ENCODE measurements around the gene PTK7.
"Not testable (repeated sequence)": the region's sequence is repeated elsewhere in the genome, so short reads cannot be mapped to it uniquely, and the experiment has no call there.

PTK7 gene

GRCh38 chr6:43038727-43039126, 37.4 kb upstream of the PTK7 start:
- peaks cover 38 to 40% of the 10 kb centered on the region in 2 donors for H3K36me3 ChIP-seq (ENCODE audit: control insufficient read depth in 2 of 2, insufficient read depth in 2 of 2, low read length in 2 of 2)
- H3K27ac ChIP-seq (ENCODE audit: low read length) = no peak overlapping the region

GRCh38 chr6:43040542-43041257, 35.4 kb upstream of the PTK7 start:
- Histone ChIP-seq H3K27ac (ENCODE audit: low read length) (no peak overlapping the region), H3K36me3 (ENCODE audit: control insufficient read depth in 2 of 2, insufficient read depth in 2 of 2, low read length in 2 of 2) (peaks cover 35 to 40% of the 10 kb centered on the region in 2 donors), H3K9me3 (ENCODE audit: control insufficient read depth in 2 of 2, low read length in 2 of 2) (no peaks in the 10 kb centered on the region), H3K4me3 (ENCODE audit: low read length in 2 of 2) (no peak overlapping the region), H3K9ac (ENCODE audit: low read length in 2 of 2) (no peak overlapping the region), H3K27me3 (ENCODE audit: control insufficient read depth in 1 of 2, insufficient read depth in 2 of 2, low read length in 2 of 2) (no peaks in the 10 kb centered on the region), H3K4me1 (ENCODE audit: control insufficient read depth, insufficient read depth, low read length) (no peaks in the 10 kb centered on the region)

More at GRCh38 chr6:43038727-43039126, 37.4 kb upstream of the PTK7 start:
- Histone ChIP-seq H3K27me3 (ENCODE audit: control insufficient read depth in 1 of 2, insufficient read depth in 2 of 2, low read length in 2 of 2) (no peaks in the 10 kb centered on the region), H3K9ac (ENCODE audit: low read length in 2 of 2) (no peak overlapping the region), H3K9me3 (ENCODE audit: control insufficient read depth in 2 of 2, low read length in 2 of 2) (no peaks in the 10 kb centered on the region), H3K4me3 (ENCODE audit: low read length in 2 of 2) (no peak overlapping the region), H3K4me1 (ENCODE audit: control insufficient read depth, insufficient read depth, low read length) (no peaks in the 10 kb centered on the region)

GRCh38 chr6:43041475-43041874, 34.6 kb upstream of the PTK7 start:
- peaks cover 39 to 43% of the 10 kb centered on the region in 2 donors for H3K36me3 ChIP-seq (ENCODE audit: control insufficient read depth in 2 of 2, insufficient read depth in 2 of 2, low read length in 2 of 2)

GRCh38 chr6:43043310-43043709, 32.8 kb upstream of the PTK7 start:
- H3K27me3 ChIP-seq (ENCODE audit: control insufficient read depth in 1 of 2, insufficient read depth in 2 of 2, low read length in 2 of 2) = no peaks in the 10 kb centered on the region
- no peak overlapping the region for H3K9ac ChIP-seq (ENCODE audit: low read length in 2 of 2)
- no peaks in the 10 kb centered on the region for H3K9me3 ChIP-seq (ENCODE audit: control insufficient read depth in 2 of 2, low read length in 2 of 2)
- H3K27ac ChIP-seq (ENCODE audit: low read length) = no peak overlapping the region
- H3K4me3 ChIP-seq (ENCODE audit: low read length in 2 of 2) = no peak overlapping the region
- H3K36me3 ChIP-seq (ENCODE audit: control insufficient read depth in 2 of 2, insufficient read depth in 2 of 2, low read length in 2 of 2) = peaks cover 21 to 29% of the 10 kb centered on the region in 2 donors
- no peaks in the 10 kb centered on the region for H3K4me1 ChIP-seq (ENCODE audit: control insufficient read depth, insufficient read depth, low read length)

More at GRCh38 chr6:43041475-43041874, 34.6 kb upstream of the PTK7 start:
- H3K27ac ChIP-seq (ENCODE audit: low read length); H3K4me1 ChIP-seq (ENCODE audit: control insufficient read depth, insufficient read depth, low read length); H3K4me3 ChIP-seq (ENCODE audit: low read length in 2 of 2); H3K27me3 ChIP-seq (ENCODE audit: control insufficient read depth in 1 of 2, insufficient read depth in 2 of 2, low read length in 2 of 2); H3K9me3 ChIP-seq (ENCODE audit: control insufficient read depth in 2 of 2, low read length in 2 of 2); H3K9ac ChIP-seq (ENCODE audit: low read length in 2 of 2): not testable (repeated sequence)

GRCh38 chr6:43045371-43045930, 30.7 kb upstream of the PTK7 start:
- Histone ChIP-seq H3K9ac (ENCODE audit: low read length in 2 of 2) (no peak overlapping the region), H3K4me1 (ENCODE audit: control insufficient read depth, insufficient read depth, low read length) (no peaks in the 10 kb centered on the region), H3K27me3 (ENCODE audit: control insufficient read depth in 1 of 2, insufficient read depth in 2 of 2, low read length in 2 of 2) (no peaks in the 10 kb centered on the region), H3K4me3 (ENCODE audit: low read length in 2 of 2) (no peak overlapping the region), H3K9me3 (ENCODE audit: control insufficient read depth in 2 of 2, low read length in 2 of 2) (no peaks in the 10 kb centered on the region), H3K36me3 (ENCODE audit: control insufficient read depth in 2 of 2, insufficient read depth in 2 of 2, low read length in 2 of 2) (peaks cover 14 to 25% of the 10 kb centered on the region in 2 donors), H3K27ac (ENCODE audit: low read length) (no peak overlapping the region)

GRCh38 chr6:43047998-43048397, 28.1 kb upstream of the PTK7 start:
- peaks cover 3% of the 10 kb centered on the region for H3K4me1 ChIP-seq (ENCODE audit: control insufficient read depth, insufficient read depth, low read length)
- H3K9me3 ChIP-seq (ENCODE audit: control insufficient read depth in 2 of 2, low read length in 2 of 2) = no peaks in the 10 kb centered on the region
- H3K36me3 ChIP-seq (ENCODE audit: control insufficient read depth in 2 of 2, insufficient read depth in 2 of 2, low read length in 2 of 2) = peaks cover 8 to 18% of the 10 kb centered on the region in 2 donors
- H3K9ac ChIP-seq (ENCODE audit: low read length in 2 of 2) = no peak overlapping the region
- H3K27ac ChIP-seq (ENCODE audit: low read length) = no peak overlapping the region
- H3K27me3 ChIP-seq (ENCODE audit: control insufficient read depth in 1 of 2, insufficient read depth in 2 of 2, low read length in 2 of 2) = no peaks in the 10 kb centered on the region
- H3K4me3 ChIP-seq (ENCODE audit: low read length in 2 of 2) = no peak overlapping the region

- peaks cover 10 to 14% of the 10 kb centered on the region in 2 donors for H3K36me3 ChIP-seq (ENCODE audit: control insufficient read depth in 2 of 2, insufficient read depth in 2 of 2, low read length in 2 of 2)
Observed at GRCh38 chr6:43050981-43051380, 25.1 kb upstream of the PTK7 start.

DNA sequence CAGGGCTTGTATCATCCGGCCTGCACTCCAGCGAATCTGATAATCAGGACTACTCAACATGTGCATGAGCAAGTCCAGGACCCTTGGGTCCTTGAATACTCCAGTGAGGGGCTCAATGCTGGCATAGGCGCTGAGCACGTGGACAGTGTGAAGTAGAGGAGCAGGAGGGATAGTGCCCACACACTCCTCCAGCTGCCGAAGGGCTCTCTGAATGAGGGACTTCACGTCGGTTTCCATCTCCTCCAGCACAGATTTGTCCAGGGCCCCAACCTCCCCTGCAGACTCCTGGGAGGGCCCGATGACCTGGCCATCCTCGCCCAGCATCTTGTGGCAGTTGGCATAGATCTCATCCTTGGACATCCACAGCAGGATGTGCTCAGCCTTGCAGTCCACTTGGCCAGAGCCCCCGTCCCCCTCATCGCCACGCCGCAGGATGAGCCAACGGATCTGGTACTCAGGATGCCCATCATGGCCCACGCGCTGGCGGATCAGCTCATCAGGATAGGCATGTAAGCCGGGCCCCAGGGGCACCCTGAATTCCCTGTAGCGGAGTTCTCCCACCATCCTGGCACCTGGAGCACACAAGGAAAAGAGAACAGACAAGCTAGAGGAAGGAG, 23.8 kb upstream of the PTK7 start:
- Histone ChIP-seq H3K27me3 (ENCODE audit: control insufficient read depth in 1 of 2, insufficient read depth in 2 of 2, low read length in 2 of 2) (no peaks in the 10 kb centered on the region), H3K36me3 (ENCODE audit: control insufficient read depth in 2 of 2, insufficient read depth in 2 of 2, low read length in 2 of 2) (peaks cover 12 to 13% of the 10 kb centered on the region in 2 donors), H3K4me1 (ENCODE audit: control insufficient read depth, insufficient read depth, low read length) (peaks cover 13% of the 10 kb centered on the region), H3K4me3 (ENCODE audit: low read length in 2 of 2) (peak overlapping the region in 1 of 2 donors; percentile 76), H3K9me3 (ENCODE audit: control insufficient read depth in 2 of 2, low read length in 2 of 2) (no peaks in the 10 kb centered on the region), H3K27ac (ENCODE audit: low read length) (peak overlapping the region; percentile 92), H3K9ac (ENCODE audit: low read length in 2 of 2) (no peak overlapping the region)

More at GRCh38 chr6:43050981-43051380, 25.1 kb upstream of the PTK7 start:
- no peak overlapping the region for H3K4me3 ChIP-seq (ENCODE audit: low read length in 2 of 2)
- H3K27me3 ChIP-seq (ENCODE audit: control insufficient read depth in 1 of 2, insufficient read depth in 2 of 2, low read length in 2 of 2) = no peaks in the 10 kb centered on the region
- no peak overlapping the region for H3K9ac ChIP-seq (ENCODE audit: low read length in 2 of 2)
- peaks cover 13% of the 10 kb centered on the region for H3K4me1 ChIP-seq (ENCODE audit: control insufficient read depth, insufficient read depth, low read length)
- H3K27ac ChIP-seq (ENCODE audit: low read length) = no peak overlapping the region
- no peaks in the 10 kb centered on the region for H3K9me3 ChIP-seq (ENCODE audit: control insufficient read depth in 2 of 2, low read length in 2 of 2)

DNA sequence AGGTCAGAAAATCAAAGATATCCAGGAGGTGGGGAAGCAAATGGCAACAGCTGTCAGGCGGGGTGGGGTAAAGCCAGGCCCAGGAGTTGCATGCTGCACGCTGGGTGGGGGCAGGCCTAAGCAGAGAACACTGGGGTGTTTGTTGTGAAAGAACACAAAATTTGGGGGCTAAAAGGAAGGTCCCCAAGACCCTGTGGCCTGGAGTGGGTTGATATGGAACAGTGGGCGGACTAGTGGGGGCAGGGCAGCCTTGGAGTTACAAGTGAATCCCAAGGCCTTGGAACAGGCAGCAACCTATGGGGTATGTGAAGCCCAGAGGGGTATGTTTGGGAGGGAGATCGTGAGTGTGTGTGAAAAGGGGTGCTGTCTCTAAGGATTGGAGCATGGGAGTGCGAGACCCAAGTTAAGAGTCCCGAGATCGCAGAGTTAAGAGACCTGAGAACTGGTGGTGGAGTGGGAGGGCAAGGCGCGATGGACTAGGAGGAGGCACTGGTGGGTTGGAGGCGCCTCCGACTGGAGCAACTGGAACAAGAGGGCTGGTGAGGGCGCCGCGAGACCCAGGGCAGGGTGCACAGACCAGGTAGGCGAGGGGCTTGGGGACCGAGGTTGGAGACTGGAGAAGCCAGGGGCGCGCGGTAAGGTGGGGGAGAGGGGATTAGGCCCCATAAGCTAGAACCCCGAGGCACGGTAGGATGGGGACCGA, 23.1 kb upstream of the PTK7 start:
- peak overlapping the region; percentile 63 to 76 for H3K4me3 ChIP-seq (ENCODE audit: low read length in 2 of 2)
- peak overlapping the region; percentile 92 for H3K27ac ChIP-seq (ENCODE audit: low read length)
- H3K27me3 ChIP-seq (ENCODE audit: control insufficient read depth in 1 of 2, insufficient read depth in 2 of 2, low read length in 2 of 2) = no peaks in the 10 kb centered on the region
- no peaks in the 10 kb centered on the region for H3K9me3 ChIP-seq (ENCODE audit: control insufficient read depth in 2 of 2, low read length in 2 of 2)
- peak overlapping the region; percentile 56 to 84 for H3K9ac ChIP-seq (ENCODE audit: low read length in 2 of 2)
- H3K36me3 ChIP-seq (ENCODE audit: control insufficient read depth in 2 of 2, insufficient read depth in 2 of 2, low read length in 2 of 2) = peaks cover 13 to 15% of the 10 kb centered on the region in 2 donors
- H3K4me1 ChIP-seq (ENCODE audit: control insufficient read depth, insufficient read depth, low read length) = peaks cover 14% of the 10 kb centered on the region

GRCh38 chr6:43053545-43054205, 22.4 kb upstream of the PTK7 start, which contains the start of gene CUL7:
CUL7 (minus strand) TSS chr6:43053851; CDS start chr6:43052788, 1,063 bp downstream.
- no peaks in the 10 kb centered on the region for H3K9me3 ChIP-seq (ENCODE audit: control insufficient read depth in 2 of 2, low read length in 2 of 2)
- H3K4me3 ChIP-seq (ENCODE audit: low read length in 2 of 2) = peak within 1 kb of the TSS; percentile 63 to 76
- H3K36me3 ChIP-seq (ENCODE audit: control insufficient read depth in 2 of 2, insufficient read depth in 2 of 2, low read length in 2 of 2) = peaks cover 13 to 15% of the 10 kb centered on the region in 2 donors
- H3K27me3 ChIP-seq (ENCODE audit: control insufficient read depth in 1 of 2, insufficient read depth in 2 of 2, low read length in 2 of 2) = no peaks in the 10 kb centered on the region
- peak within 1 kb of the TSS; percentile 56 to 84 for H3K9ac ChIP-seq (ENCODE audit: low read length in 2 of 2)
- peaks cover 21% of the 10 kb centered on the region for H3K4me1 ChIP-seq (ENCODE audit: control insufficient read depth, insufficient read depth, low read length)
- peak within 1 kb of the TSS; percentile 92 for H3K27ac ChIP-seq (ENCODE audit: low read length)

Measured in stomach smooth muscle (tissue), 2 donors.